GM19372 (cell line): ENCODE results near the gene DENND1B.

Experiments
- ATAC-seq: cut with Tn5 transposase; IDR thresholded peaks from one replicate; pipeline ENCODE4 v1.9.1; 2021; ENCODE audit warnings: mild to moderate bottlenecking, low read depth, moderate library complexity; ENCODE audit not compliant: unreplicated experiment

DENND1B gene, protein sequence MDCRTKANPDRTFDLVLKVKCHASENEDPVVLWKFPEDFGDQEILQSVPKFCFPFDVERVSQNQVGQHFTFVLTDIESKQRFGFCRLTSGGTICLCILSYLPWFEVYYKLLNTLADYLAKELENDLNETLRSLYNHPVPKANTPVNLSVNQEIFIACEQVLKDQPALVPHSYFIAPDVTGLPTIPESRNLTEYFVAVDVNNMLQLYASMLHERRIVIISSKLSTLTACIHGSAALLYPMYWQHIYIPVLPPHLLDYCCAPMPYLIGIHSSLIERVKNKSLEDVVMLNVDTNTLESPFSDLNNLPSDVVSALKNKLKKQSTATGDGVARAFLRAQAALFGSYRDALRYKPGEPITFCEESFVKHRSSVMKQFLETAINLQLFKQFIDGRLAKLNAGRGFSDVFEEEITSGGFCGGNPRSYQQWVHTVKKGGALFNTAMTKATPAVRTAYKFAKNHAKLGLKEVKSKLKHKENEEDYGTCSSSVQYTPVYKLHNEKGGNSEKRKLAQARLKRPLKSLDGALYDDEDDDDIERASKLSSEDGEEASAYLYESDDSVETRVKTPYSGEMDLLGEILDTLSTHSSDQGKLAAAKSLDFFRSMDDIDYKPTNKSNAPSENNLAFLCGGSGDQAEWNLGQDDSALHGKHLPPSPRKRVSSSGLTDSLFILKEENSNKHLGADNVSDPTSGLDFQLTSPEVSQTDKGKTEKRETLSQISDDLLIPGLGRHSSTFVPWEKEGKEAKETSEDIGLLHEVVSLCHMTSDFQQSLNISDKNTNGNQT

GRCh38 chr1:197775282-197776262, at the start of gene DENND1B:
TSS of gene DENND1B (minus strand) at chr1:197775480. CDS start at chr1:197775155, 325 bp downstream.
- peak; percentile 68 for ATAC-seq

DNA sequence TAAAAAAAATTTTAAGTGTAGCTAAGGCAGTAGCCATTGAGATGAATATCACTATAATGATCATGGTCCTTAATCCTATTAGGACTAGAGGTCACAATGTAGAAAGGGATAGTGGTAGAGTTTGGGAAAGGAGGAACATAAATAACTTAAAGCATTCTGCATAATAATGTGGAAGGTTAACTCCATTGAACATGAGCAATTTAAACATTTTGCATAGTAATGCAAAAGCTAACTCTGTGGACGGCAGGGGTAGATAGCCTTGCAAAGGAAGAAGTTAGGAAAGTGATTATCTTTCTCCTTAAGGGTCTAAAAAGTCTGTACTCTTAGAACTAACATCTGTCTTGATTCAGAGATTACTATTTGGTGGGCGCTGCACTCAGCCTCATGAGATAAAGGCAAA, 39.0 kb upstream of the DENND1B start:
- no peak for ATAC-seq

GRCh38 chr1:197813741-197814140, 38.5 kb upstream of the DENND1B start:
- ATAC-seq, result no peak

GRCh38 chr1:197811769-197812168, 36.5 kb upstream of the DENND1B start:
- no peak for ATAC-seq

DNA sequence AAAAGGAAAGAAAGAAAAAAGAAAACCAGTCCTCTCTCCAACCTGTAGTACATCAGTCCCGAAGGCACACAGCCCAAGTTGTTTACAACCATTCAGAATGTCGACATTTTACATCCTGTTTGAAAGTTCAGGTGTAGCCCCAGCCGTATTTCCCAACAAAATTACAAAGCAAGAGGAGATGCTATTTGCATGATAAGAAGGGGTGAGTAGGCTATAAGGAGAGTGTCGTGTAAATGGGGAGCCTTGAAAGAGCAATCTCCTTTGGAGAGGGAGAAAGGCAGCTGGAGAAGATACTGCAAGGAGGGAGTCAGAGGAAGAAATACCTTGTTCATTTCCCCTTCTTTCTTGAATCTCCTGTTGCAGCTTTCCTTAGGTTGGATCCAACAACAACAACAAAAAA, 35.5 kb upstream of the DENND1B start:
- no peak for ATAC-seq

- ATAC-seq, result no peak
These were observed 33.6 kb upstream of the DENND1B start for GRCh38 chr1:197808880-197809279.

GRCh38 chr1:197807739-197808453, 32.6 kb upstream of the DENND1B start:
- no peak for ATAC-seq

- ATAC-seq, result peak; percentile 65
These were observed 31.9 kb upstream of the DENND1B start for GRCh38 chr1:197807216-197807615.

- ATAC-seq, result peak; percentile 33
These were observed 31.4 kb upstream of the DENND1B start for GRCh38 chr1:197806718-197807117.

DNA sequence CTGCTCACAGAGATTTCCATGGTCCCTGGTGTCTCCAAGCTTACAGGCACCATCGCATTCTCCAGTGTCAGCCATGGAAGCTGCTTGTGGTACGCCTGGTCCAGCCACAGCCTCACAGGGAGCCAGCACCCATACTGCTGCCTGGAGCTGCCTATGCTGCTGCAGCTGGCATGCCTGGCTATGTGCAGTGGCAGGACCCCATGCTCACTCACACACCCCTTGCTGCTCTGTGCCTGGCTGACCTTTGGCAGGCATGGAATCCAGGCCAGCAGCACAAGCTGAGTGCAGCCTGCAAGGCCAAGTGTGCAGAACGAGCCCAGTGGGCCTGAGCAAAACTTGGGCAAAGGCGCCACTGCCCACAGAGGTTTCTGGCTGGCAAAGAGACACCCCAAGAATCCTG, 26.4 kb upstream of the DENND1B start:
- no peak for ATAC-seq

DNA sequence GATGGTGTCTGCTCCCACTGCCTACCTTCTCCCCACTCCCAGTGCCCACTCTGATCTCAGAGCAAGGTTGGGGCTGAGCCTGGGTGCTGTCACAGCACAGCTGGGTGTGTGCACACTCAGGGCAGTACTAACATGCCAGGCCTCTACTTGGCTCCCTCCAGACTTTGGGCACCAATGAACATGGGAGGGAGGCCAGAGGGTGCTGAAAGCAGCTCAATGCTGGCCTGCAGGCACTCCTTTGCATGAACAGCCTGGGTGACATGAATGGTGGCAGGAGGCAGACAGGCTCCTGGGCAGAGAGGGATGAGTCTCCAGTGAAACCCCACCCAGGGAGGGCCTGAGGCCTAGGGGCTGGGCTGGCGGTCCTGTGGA, 25.8 kb upstream of the DENND1B start:
- ATAC-seq, result no peak

DNA sequence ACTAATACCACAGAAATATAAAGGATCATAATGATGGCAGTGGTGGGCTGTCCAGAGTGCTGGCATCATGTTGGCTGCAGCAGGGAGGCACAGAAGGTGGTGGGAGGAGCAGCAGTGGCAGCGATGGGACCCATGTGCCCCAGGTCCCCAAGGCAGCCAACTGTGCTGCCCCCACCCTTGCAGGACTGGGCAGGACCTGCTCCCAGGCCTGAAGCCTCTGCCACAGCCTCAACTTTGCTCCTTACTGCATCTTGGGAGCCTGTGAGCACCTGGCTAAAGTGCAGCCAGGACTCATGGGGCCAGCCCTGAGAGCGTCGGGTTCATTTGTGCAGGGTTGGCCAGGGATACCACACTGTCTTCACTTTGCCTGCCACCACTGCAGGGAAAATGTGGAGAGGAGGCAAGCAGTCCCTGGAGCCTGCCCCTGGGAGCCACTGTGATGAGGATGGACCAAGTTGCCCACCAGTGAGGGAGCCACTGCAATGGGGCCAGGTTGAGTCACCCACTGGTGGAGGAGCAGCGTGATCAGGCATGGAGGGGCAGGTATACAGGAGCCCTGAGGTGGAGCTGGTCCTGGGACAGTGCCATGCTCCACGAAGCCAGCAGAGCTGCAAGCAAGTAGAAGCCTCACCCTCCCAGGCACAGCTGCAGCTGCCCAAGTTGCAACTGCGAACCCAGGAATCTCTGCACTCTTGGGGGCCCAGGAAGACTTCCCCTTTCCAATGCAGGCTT, 25.3 kb upstream of the DENND1B start:
- no peak for ATAC-seq

DNA sequence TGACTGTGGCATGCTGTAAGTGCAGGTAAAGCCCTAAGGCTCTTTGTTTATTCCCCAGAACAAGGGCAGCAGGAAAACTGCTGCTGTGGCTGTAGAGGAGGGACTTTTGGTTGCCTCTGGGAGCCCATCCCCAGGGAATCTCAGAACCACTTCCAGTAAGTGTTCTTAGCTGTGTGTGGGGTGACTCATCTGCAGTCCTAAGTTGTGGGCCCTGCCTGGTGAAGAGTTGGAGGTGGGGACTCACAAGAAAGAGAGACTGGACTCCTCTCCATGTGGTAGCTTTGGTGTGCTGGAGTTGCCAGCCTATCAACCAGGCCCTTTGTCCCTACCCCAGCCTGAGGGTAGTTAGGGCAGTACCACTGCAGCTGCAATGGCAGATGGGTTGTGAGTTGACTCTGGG, 24.0 kb upstream of the DENND1B start:
- no peak for ATAC-seq

DNA sequence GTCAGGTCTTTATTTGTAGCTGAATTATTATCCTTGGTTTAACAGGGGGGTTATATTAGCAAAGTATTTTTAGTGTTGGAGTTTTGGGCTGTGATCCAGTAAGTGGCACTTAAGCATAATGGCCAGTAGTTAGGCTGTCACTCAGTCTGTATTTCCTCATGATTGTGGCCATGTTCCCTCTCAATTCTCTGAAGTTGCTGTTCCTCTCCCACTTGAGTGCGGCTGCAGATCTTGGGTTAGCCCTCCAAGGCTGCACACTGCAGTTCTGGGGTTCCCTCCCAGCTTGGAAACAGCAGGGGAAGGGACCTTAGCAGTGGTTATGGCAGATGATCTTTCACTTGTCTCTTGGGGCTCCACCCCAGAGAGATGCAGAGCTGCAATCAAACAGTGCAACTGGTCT, 23.2 kb upstream of the DENND1B start:
- no peak for ATAC-seq

DNA sequence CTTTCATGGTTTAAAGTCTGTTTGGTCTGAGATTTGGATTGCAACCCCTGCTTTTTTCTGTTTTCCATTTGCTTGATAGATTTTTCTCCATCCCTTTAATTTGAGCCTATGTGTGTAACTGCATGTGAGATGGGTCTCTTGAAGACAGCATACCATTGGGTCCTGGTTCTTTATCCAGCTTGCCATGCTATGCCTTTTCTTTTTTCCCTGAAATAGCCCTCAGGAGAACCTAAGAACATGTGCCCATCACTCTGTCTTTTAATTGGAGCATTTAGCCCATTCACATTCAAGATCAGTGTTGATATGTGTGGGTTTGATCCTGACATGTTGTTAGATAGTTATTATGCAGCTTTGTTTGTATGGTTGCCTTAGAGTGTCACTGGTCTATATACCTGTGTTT, 21.7 kb upstream of the DENND1B start:
- no peak for ATAC-seq

- no peak for ATAC-seq
These were observed 13.8 kb upstream of the DENND1B start for GRCh38 chr1:197788741-197789739.

GRCh38 chr1:197787623-197788536, 12.6 kb upstream of the DENND1B start:
- no peak for ATAC-seq
